HepG2 (cell line): Measurements from ENCODE around the gene FAM174B. TPM values are rescaled to one million over a fixed set of nuclear protein-coding genes. Genes with fewer than 3 reads are reported as not detected.

ENCODE experiments used
- ATAC-seq: fragments of 200-7000 bp; cut with Tn5 transposase; 3 replicates; pipeline ENCODE4 v1.9.1; 2020; ENCODE audit warnings: mild to moderate bottlenecking, moderate library complexity
- BruUV-seq: library from RNA; stranded (reverse); fragments of 400-500 nt; replicated peaks from 2 replicates; lab custom pipeline; 2021; lab: Mats Ljungman, UMichigan
- CTCF ChIA-PET: fragments of 300-600 bp; formaldehyde crosslinking; extraction: SDS; loops from one replicate; lab custom pipeline; 2021; ENCODE audit warnings: low total read pairs, inconsistent platforms, low intra/inter-chr PET ratio; lab: Yijun Ruan, JAX
- POLR2A ChIA-PET: fragments of 350-600 bp; sonication (Branson Sonifier 250); formaldehyde crosslinking; loops from one replicate; lab custom pipeline; 2020; ENCODE audit warnings: antibody characterized with exemption, inconsistent platforms; lab: Yijun Ruan, JAX
- DNase-seq: peaks from one replicate; pipeline ENCODE4 v3.0.0-alpha.2; 2015; ENCODE audit warnings: low spot score
- FAIRE-seq: peaks from 3 replicates; lab custom pipeline; 2011; peaks lifted over from hg19 to GRCh38; lab: Jason Lieb, UNC
- H2AFZ ChIP-seq: one replicate; pipeline ENCODE4 v1.6.1; 2011; ENCODE audit warnings: low read length, inconsistent platforms
- H3K27ac ChIP-seq: fragments of 300-600 bp; 3 replicates; pipeline ENCODE4 v1.8.0; 2011; ENCODE audit warnings: mixed run types, mild to moderate bottlenecking, mixed read lengths, low read length, inconsistent platforms; ENCODE audit not compliant: insufficient read depth; ENCODE audit errors: extremely low read length
- H3K27me3 ChIP-seq, 2 experiments: fragments of 200-600 bp in 1 of 2; 2 replicates in 1 of 2; 3 replicates in 1 of 2; pipeline versions ENCODE4 v1.6.0 to v1.8.0; 2011; ENCODE audit warnings: low read length in 2 of 2, mild to moderate bottlenecking in 2 of 2, moderate library complexity in 2 of 2, inconsistent platforms in 1 of 2; ENCODE audit not compliant: insufficient read depth in 2 of 2, control insufficient read depth in 1 of 2
- H3K36me3 ChIP-seq, 2 experiments: fragments of 200-600 bp in 1 of 2; replicated peaks in 1 of 2; 2 replicates in 1 of 2; 3 replicates in 1 of 2; pipeline versions ENCODE4 v1.5.1 to v1.8.0; 2011; ENCODE audit warnings: low read length in 2 of 2, inconsistent platforms in 1 of 2; ENCODE audit not compliant: insufficient read depth in 2 of 2, control insufficient read depth in 1 of 2
- H3K4me1 ChIP-seq: 2 replicates; pipeline ENCODE4 v1.5.1; 2012; ENCODE audit warnings: low read length, inconsistent platforms; ENCODE audit not compliant: insufficient read depth
- H3K4me2 ChIP-seq: 2 replicates; pipeline ENCODE4 v1.6.0; 2011; ENCODE audit warnings: low read depth, low read length, inconsistent platforms
- H3K4me3 ChIP-seq, 3 experiments: fragments of 200-600 bp in 1 of 3; sonication (generic), shearing (Covaris generic) in 1 of 3; replicated peaks in 1 of 3; 2 replicates each; pipeline ENCODE4 v1.5.1; 2011 to 2016; ENCODE audit warnings: low read length in 3 of 3, inconsistent platforms in 2 of 3, low read depth in 2 of 3, mild to moderate bottlenecking in 2 of 3, control low read depth in 1 of 3, mixed read lengths in 1 of 3; ENCODE audit not compliant: insufficient read depth in 1 of 3
- H3K79me2 ChIP-seq: one replicate; pipeline ENCODE4 v1.6.1; 2011; ENCODE audit warnings: low read length, inconsistent platforms; ENCODE audit not compliant: insufficient read depth
- H3K9ac ChIP-seq: 2 replicates; pipeline ENCODE4 v1.6.0; 2011; ENCODE audit warnings: mild to moderate bottlenecking, low read depth, low read length, inconsistent platforms; ENCODE audit not compliant: insufficient read depth
- H3K9me3 ChIP-seq: 2 replicates; pipeline ENCODE4 v1.5.1; 2012; ENCODE audit warnings: mild to moderate bottlenecking, low read length
- H4K20me1 ChIP-seq: 2 replicates; pipeline ENCODE4 v1.6.0; 2011; ENCODE audit warnings: inconsistent platforms, mild to moderate bottlenecking, low read length, moderate library complexity; ENCODE audit not compliant: insufficient read depth
- BCL3 ChIP-seq: sonication (generic); formaldehyde crosslinking; IDR thresholded peaks from 2 replicates; pipeline ENCODE4 v1.5.1; 2020; ENCODE audit warnings: mild to moderate bottlenecking, missing genetic modification reagents, moderate library complexity
- CHD4 ChIP-seq: fragments of 200-600 bp; sonication (generic); IDR thresholded peaks from 2 replicates; pipeline ENCODE4 v1.7.0; 2017; ENCODE audit warnings: mild to moderate bottlenecking, low read length, borderline replicate concordance
- FOXK1 ChIP-seq: sonication (generic); formaldehyde crosslinking; IDR thresholded peaks from 2 replicates; pipeline ENCODE4 v1.4.0; 2020; ENCODE audit warnings: low read depth, missing genetic modification reagents, borderline replicate concordance
- TBX2 ChIP-seq: sonication (generic); formaldehyde crosslinking; IDR thresholded peaks from 2 replicates; pipeline ENCODE4 v1.5.0; 2020; ENCODE audit warnings: missing genetic modification reagents, mild to moderate bottlenecking, borderline replicate concordance
- THAP9 ChIP-seq: sonication (generic); formaldehyde crosslinking; IDR thresholded peaks from 2 replicates; pipeline ENCODE4; 2020; ENCODE audit warnings: missing genetic modification reagents, mild to moderate bottlenecking, borderline replicate concordance
- ZBTB3 ChIP-seq: sonication (generic); formaldehyde crosslinking; IDR thresholded peaks from 2 replicates; pipeline ENCODE4 v1.4.0; 2020; ENCODE audit warnings: low read depth, mild to moderate bottlenecking, moderate library complexity, missing genetic modification reagents, borderline replicate concordance
- ZMAT3 ChIP-seq: sonication (generic); formaldehyde crosslinking; conservative IDR thresholded peaks from 2 replicates; pipeline ENCODE4 v1.7.0; 2021; ENCODE audit warnings: missing genetic modification reagents
- ZNF138 ChIP-seq: sonication (generic); formaldehyde crosslinking; IDR thresholded peaks from 2 replicates; pipeline ENCODE4 v1.5.0; 2020; ENCODE audit warnings: mild to moderate bottlenecking, low read depth, missing genetic modification reagents
- ZNF17 ChIP-seq: sonication (generic); formaldehyde crosslinking; IDR thresholded peaks from 2 replicates; pipeline ENCODE4 v1.5.0; 2020; ENCODE audit warnings: mild to moderate bottlenecking, missing genetic modification reagents
- ZNF275 ChIP-seq: sonication (generic); formaldehyde crosslinking; IDR thresholded peaks from 2 replicates; pipeline ENCODE4 v1.8.0; 2022; ENCODE audit warnings: missing genetic modification reagents, mild to moderate bottlenecking, inconsistent platforms, borderline replicate concordance
- ZNF703 ChIP-seq: sonication (generic); formaldehyde crosslinking; IDR thresholded peaks from 2 replicates; pipeline ENCODE4 v1.5.1; 2020; ENCODE audit warnings: missing genetic modification reagents, mild to moderate bottlenecking, moderate library complexity, borderline replicate concordance
- WGBS: methylation state at CpG from one replicate; pipeline ENCODE4 v1.1.6; 2017; ENCODE audit warnings: low lambda C conversion rate; 5-methylcytosine and 5-hydroxymethylcytosine counted together
- in situ Hi-C: cut with HindIII; loops from 2 replicates; pipeline ENCODE4 v1.10.0; 2017; ENCODE audit warnings: low pct_unique_long_range_greater_than_20kb; ENCODE audit not compliant: extremely low pct_ligation_motif_present
- intact Hi-C: fragments of 100-400 bp; cut with micrococcal nuclease; formaldehyde crosslinking; loops from one replicate; pipeline ENCODE4 v1.10.0; 2022; ENCODE audit not compliant: unreplicated experiment
- polyA plus RNA-seq, 8 experiments: library from polyadenylated mRNA; depleted of rRNA in 3 of 8; stranded (reverse) in 7 of 8; unstranded in 1 of 8; fragments of >200 nt; fragmentation: Illumina TruSeq in 4 of 8; extraction: Trizol in 4 of 8; gene quantifications; 2 replicates each; pipeline versions ENCODE4 v1.2.1 to v1.2.3, GENCODE V29; 2011 to 2016; ENCODE audit warnings: low read depth in 4 of 8, missing spikeins in 1 of 8, mixed read lengths in 1 of 8; ENCODE audit not compliant: insufficient read depth in 1 of 8
- total RNA-seq, 5 experiments: library from RNA; depleted of rRNA; stranded (reverse); fragments of >200 nt; fragmentation: Illumina TruSeq; extraction: Trizol; gene quantifications; 2 replicates each; pipeline ENCODE4 v1.2.3, GENCODE V29; 2016; ENCODE audit warnings: low read depth in 1 of 5

The FAM174B gene
- total and polyA plus RNA-seq, 2 of the 13 experiments (the other 11 are each of a cell fraction or from before 2014, with no cell fraction given) = 0.90 to 2.1 TPM

- no peaks in the 10 kb centered on the region for H3K79me2 ChIP-seq
- CTCF ChIA-PET = no interaction called here
- no peaks in the 10 kb centered on the region for H4K20me1 ChIP-seq
- H3K4me2 ChIP-seq = no peak overlapping the region
- H3K27me3 ChIP-seq = no peaks in the 10 kb centered on the region; a peak in 1 of 5 replicates
- no peak overlapping the region for H2AFZ ChIP-seq
- H3K36me3 ChIP-seq = no peaks in the 10 kb centered on the region
- no peak overlapping the region for H3K9ac ChIP-seq
- ATAC-seq = no peak
- H3K9me3 ChIP-seq = no peaks in the 10 kb centered on the region
- no peak for TF ChIP-seq ZNF275 (CRISPR knock-in tag)
- TF ChIP-seq BCL3 (CRISPR knock-in tag) = no peak
- no peak for TF ChIP-seq TBX2
- no peak for TF ChIP-seq ZBTB3
- TF ChIP-seq ZNF703 (CRISPR knock-in tag) = no peak
- no peak for TF ChIP-seq ZMAT3 (CRISPR knock-in tag)
- TF ChIP-seq CHD4 = no peak
- no peak for TF ChIP-seq FOXK1 (CRISPR knock-in tag)
- TF ChIP-seq ZNF17 (CRISPR knock-in tag) = no peak
- TF ChIP-seq ZNF138 (CRISPR knock-in tag) = no peak
- no peak for TF ChIP-seq THAP9 (CRISPR knock-in tag)
- TF ChIP-seq, all 625 proteins: peak for 0
- DNase-seq (no peak), FAIRE-seq (no peak)
- POLR2A ChIA-PET = no interaction called here
- intact Hi-C loops = no loop called here
- BruUV-seq = no TSS peak
- WGBS = 65% methylated on average over 15 of the region's 19 CpGs
- Histone ChIP-seq H3K27ac (no peak overlapping the region), H3K4me1 (peaks cover 23% of the 10 kb centered on the region), H3K4me3 (no peak overlapping the region)
- in situ Hi-C loops = no loop called here
These were observed 33.5 kb downstream of the FAM174B start for GRCh38 chr15:92621972-92622533.
